HepG2 (cell line): ENCODE measurements around the gene LRRC15. TPM values are rescaled to one million over a fixed set of nuclear protein-coding genes. Genes with fewer than 3 reads are reported as not detected.

Experiments
- CEBPB ChIP-seq: IDR thresholded peaks from 2 replicates; pipeline ENCODE4 v1.6.1; 2011; ENCODE audit warnings: low read depth, low read length, improper control_type of control experiment, borderline replicate concordance
- CENPT ChIP-seq: sonication (generic); formaldehyde crosslinking; IDR thresholded peaks from 2 replicates; pipeline ENCODE4 v1.8.0; 2022; ENCODE audit warnings: low read depth, mild to moderate bottlenecking, moderate library complexity, missing genetic modification reagents
- CHD4 ChIP-seq: fragments of 200-600 bp; sonication (generic); IDR thresholded peaks from 2 replicates; pipeline ENCODE4 v1.7.0; 2017; ENCODE audit warnings: mild to moderate bottlenecking, low read length, borderline replicate concordance
- GATAD2A ChIP-seq: IDR thresholded peaks from 2 replicates; pipeline ENCODE4 v1.6.1; 2016
- MYC ChIP-seq: sonication (generic); formaldehyde crosslinking; IDR thresholded peaks from 2 replicates; pipeline ENCODE4 v1.9.0; 2021; ENCODE audit warnings: missing genetic modification reagents, borderline replicate concordance
- NRL ChIP-seq: sonication (generic); formaldehyde crosslinking; IDR thresholded peaks from 2 replicates; pipeline ENCODE4 v1.5.0; 2020; ENCODE audit warnings: missing genetic modification reagents, mild to moderate bottlenecking, moderate library complexity, borderline replicate concordance
- SMAD3 ChIP-seq: sonication (generic); formaldehyde crosslinking; IDR thresholded peaks from 2 replicates; pipeline ENCODE4 v1.4.0; 2020; ENCODE audit warnings: missing genetic modification reagents
- WIZ ChIP-seq: sonication (generic); formaldehyde crosslinking; IDR thresholded peaks from 2 replicates; pipeline ENCODE4 v1.5.1; 2020; ENCODE audit warnings: mild to moderate bottlenecking, missing genetic modification reagents
- XRCC5 ChIP-seq: fragments of 200-400 bp; formaldehyde crosslinking; optimal IDR thresholded peaks from 2 replicates; pipeline ENCODE3; 2017; ENCODE audit warnings: mild to moderate bottlenecking, low read length
- YY1 ChIP-seq: IDR thresholded peaks from 2 replicates; pipeline ENCODE4 v1.6.1; 2011; ENCODE audit warnings: low read length, low read depth, moderate library complexity, mild to moderate bottlenecking; ENCODE audit not compliant: insufficient read depth, insufficient replicate concordance
- ZMYM2 ChIP-seq: sonication (generic); formaldehyde crosslinking; IDR thresholded peaks from 2 replicates; pipeline ENCODE4 v1.8.0; 2022; ENCODE audit warnings: mild to moderate bottlenecking, missing genetic modification reagents
- ZMYM4 ChIP-seq: sonication (generic); formaldehyde crosslinking; IDR thresholded peaks from 2 replicates; pipeline ENCODE4 v1.8.1; 2023; ENCODE audit warnings: mild to moderate bottlenecking, missing genetic modification reagents
- ZNF160 ChIP-seq: sonication (generic); formaldehyde crosslinking; IDR thresholded peaks from 2 replicates; pipeline ENCODE4 v1.8.0; 2022; ENCODE audit warnings: mild to moderate bottlenecking, inconsistent platforms, missing genetic modification reagents
- ZNF30 ChIP-seq: sonication (generic); formaldehyde crosslinking; IDR thresholded peaks from 2 replicates; pipeline ENCODE4 v1.5.0; 2020; ENCODE audit warnings: mild to moderate bottlenecking, missing genetic modification reagents
- ZNF792 ChIP-seq: IDR thresholded peaks from 2 replicates; pipeline ENCODE4 v1.6.1; 2016
- ZNF883 ChIP-seq: sonication (generic); formaldehyde crosslinking; IDR thresholded peaks from 2 replicates; pipeline ENCODE4 v1.5.1; 2020; ENCODE audit warnings: mild to moderate bottlenecking, missing genetic modification reagents; ENCODE audit errors: not compliant biosample characterization
- polyA plus RNA-seq, 8 experiments: library from polyadenylated mRNA; depleted of rRNA in 3 of 8; stranded (reverse) in 7 of 8; unstranded in 1 of 8; fragments of >200 nt; fragmentation: Illumina TruSeq in 4 of 8; extraction: Trizol in 4 of 8; gene quantifications; 2 replicates each; pipeline versions ENCODE4 v1.2.1 to v1.2.3, GENCODE V29; 2011 to 2016; ENCODE audit warnings: low read depth in 4 of 8, missing spikeins in 1 of 8, mixed read lengths in 1 of 8; ENCODE audit not compliant: insufficient read depth in 1 of 8
- total RNA-seq, 5 experiments: library from RNA; depleted of rRNA; stranded (reverse); fragments of >200 nt; fragmentation: Illumina TruSeq; extraction: Trizol; gene quantifications; 2 replicates each; pipeline ENCODE4 v1.2.3, GENCODE V29; 2016; ENCODE audit warnings: low read depth in 1 of 5
- TF ChIP-seq, protein P1 (sequence below): sonication (generic); formaldehyde crosslinking; IDR thresholded peaks from 2 replicates; pipeline ENCODE4 v1.8.1; 2023; ENCODE audit warnings: mild to moderate bottlenecking, missing genetic modification reagents, borderline replicate concordance
- TF ChIP-seq, protein P2 (sequence below): sonication (generic); formaldehyde crosslinking; IDR thresholded peaks from 2 replicates; pipeline ENCODE4 v1.5.0; 2020; ENCODE audit warnings: mild to moderate bottlenecking, missing genetic modification reagents
- TF ChIP-seq, protein P3 (sequence below): IDR thresholded peaks from 2 replicates; pipeline ENCODE4 v1.6.1; 2016; ENCODE audit warnings: mild to moderate bottlenecking
- TF ChIP-seq, protein P4 (sequence below): sonication (generic); formaldehyde crosslinking; IDR thresholded peaks from 2 replicates; pipeline ENCODE4 v1.9.0; 2022; ENCODE audit warnings: low read depth, missing genetic modification reagents
- TF ChIP-seq, protein P5 (sequence below): sonication (generic); formaldehyde crosslinking; IDR thresholded peaks from 2 replicates; pipeline ENCODE4 v1.4.0; 2020; ENCODE audit warnings: missing genetic modification reagents, borderline replicate concordance

LRRC15 gene
- total and polyA plus RNA-seq, 2 of the 13 experiments (the other 11 are each of a cell fraction or from before 2014, with no cell fraction given): not detected

DNA sequence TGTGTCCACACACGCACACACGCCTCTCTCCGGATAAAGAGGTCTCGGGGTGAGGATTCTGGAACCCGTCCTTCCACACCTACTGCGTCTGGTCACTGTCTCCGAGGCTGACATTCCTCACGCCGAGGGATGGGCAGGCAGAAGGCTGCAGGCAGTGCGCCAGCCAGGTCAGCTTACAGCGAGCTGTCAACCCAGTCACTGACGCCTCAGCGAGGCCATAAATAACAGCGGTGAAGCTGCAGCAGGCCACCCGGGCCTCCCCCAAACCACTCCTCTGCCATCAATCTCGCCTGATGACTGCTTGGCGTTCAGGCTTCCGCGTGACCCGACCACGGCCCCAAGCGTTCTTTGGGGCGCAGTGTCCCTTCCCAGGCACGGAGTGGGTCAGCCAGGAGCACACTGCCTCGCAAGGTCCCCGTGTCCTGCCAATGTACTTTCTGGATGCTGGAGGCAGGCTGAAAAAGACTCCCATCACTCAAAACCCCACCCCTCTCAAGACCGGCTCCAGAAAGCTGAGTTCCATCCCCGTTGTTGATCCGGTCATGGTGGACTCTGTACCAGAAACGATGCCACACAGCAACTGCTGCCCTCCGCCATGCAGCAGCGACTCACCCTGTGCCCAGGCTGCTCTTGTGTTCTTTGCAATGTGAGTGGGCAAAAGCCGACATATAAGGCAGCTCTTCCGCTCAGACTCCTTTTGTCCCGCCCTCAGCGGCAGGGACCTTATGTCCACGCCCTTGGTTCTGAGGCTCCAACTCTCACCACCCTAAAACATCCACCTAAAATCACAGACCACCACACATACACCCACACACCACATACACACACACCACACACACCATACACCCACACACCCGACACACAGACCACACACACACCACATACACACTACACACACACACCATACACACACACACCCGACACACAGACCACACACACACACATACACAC, 45.5 kb downstream of the LRRC15 start (continued):
- TF ChIP-seq ZNF883 (CRISPR knock-in tag): peak; percentile 28
- TF ChIP-seq, protein P1, sequence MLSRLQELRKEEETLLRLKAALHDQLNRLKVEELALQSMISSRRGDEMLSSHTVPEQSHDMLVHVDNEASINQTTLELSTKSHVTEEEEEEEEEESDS (CRISPR knock-in tag): no peak
- TF ChIP-seq CENPT (CRISPR knock-in tag): no peak
- TF ChIP-seq ZMYM2 (CRISPR knock-in tag): 0 out of 2 replicates have a peak, but pooled peaks have one; percentile 18
- no peak for TF ChIP-seq ZNF160 (CRISPR knock-in tag)
- TF ChIP-seq CEBPB: no peak
- TF ChIP-seq YY1: peak; percentile 13
- TF ChIP-seq ZMYM4 (CRISPR knock-in tag): peak; percentile 35; the same call in 1 of the 2 replicates
- TF ChIP-seq, protein P2, sequence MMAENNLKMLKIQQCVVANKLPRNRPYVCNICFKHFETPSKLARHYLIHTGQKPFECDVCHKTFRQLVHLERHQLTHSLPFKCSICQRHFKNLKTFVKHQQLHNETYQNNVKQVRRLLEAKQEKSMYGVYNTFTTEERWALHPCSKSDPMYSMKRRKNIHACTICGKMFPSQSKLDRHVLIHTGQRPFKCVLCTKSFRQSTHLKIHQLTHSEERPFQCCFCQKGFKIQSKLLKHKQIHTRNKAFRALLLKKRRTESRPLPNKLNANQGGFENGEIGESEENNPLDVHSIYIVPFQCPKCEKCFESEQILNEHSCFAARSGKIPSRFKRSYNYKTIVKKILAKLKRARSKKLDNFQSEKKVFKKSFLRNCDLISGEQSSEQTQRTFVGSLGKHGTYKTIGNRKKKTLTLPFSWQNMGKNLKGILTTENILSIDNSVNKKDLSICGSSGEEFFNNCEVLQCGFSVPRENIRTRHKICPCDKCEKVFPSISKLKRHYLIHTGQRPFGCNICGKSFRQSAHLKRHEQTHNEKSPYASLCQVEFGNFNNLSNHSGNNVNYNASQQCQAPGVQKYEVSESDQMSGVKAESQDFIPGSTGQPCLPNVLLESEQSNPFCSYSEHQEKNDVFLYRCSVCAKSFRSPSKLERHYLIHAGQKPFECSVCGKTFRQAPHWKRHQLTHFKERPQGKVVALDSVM (CRISPR knock-in tag): no peak
- TF ChIP-seq, protein P3, sequence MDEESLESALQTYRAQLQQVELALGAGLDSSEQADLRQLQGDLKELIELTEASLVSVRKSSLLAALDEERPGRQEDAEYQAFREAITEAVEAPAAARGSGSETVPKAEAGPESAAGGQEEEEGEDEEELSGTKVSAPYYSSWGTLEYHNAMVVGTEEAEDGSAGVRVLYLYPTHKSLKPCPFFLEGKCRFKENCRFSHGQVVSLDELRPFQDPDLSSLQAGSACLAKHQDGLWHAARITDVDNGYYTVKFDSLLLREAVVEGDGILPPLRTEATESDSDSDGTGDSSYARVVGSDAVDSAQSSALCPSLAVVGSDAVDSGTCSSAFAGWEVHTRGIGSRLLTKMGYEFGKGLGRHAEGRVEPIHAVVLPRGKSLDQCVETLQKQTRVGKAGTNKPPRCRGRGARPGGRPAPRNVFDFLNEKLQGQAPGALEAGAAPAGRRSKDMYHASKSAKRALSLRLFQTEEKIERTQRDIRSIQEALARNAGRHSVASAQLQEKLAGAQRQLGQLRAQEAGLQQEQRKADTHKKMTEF (CRISPR knock-in tag): 0 out of 2 replicates have a peak, but pooled peaks have one; percentile 31
- TF ChIP-seq ZNF792 (CRISPR knock-in tag): 0 out of 2 replicates have a peak, but pooled peaks have one; percentile 17
- TF ChIP-seq XRCC5: peak; percentile 23
- TF ChIP-seq, protein P4, sequence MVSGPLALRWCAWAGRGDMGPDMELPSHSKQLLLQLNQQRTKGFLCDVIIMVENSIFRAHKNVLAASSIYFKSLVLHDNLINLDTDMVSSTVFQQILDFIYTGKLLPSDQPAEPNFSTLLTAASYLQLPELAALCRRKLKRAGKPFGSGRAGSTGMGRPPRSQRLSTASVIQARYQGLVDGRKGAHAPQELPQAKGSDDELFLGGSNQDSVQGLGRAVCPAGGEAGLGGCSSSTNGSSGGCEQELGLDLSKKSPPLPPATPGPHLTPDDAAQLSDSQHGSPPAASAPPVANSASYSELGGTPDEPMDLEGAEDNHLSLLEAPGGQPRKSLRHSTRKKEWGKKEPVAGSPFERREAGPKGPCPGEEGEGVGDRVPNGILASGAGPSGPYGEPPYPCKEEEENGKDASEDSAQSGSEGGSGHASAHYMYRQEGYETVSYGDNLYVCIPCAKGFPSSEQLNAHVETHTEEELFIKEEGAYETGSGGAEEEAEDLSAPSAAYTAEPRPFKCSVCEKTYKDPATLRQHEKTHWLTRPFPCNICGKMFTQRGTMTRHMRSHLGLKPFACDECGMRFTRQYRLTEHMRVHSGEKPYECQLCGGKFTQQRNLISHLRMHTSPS (CRISPR knock-in tag): peak; percentile 93
- no peak for TF ChIP-seq CHD4
- TF ChIP-seq SMAD3: no peak
- peak; percentile 32; the same call in 1 of the 2 replicates for TF ChIP-seq GATAD2A (CRISPR knock-in tag)
- 0 out of 2 replicates have a peak, but pooled peaks have one; percentile 22 for TF ChIP-seq ZNF30
- TF ChIP-seq, protein P5, sequence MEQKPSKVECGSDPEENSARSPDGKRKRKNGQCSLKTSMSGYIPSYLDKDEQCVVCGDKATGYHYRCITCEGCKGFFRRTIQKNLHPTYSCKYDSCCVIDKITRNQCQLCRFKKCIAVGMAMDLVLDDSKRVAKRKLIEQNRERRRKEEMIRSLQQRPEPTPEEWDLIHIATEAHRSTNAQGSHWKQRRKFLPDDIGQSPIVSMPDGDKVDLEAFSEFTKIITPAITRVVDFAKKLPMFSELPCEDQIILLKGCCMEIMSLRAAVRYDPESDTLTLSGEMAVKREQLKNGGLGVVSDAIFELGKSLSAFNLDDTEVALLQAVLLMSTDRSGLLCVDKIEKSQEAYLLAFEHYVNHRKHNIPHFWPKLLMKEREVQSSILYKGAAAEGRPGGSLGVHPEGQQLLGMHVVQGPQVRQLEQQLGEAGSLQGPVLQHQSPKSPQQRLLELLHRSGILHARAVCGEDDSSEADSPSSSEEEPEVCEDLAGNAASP: peak; percentile 48; the same call in 1 of the 2 replicates
- TF ChIP-seq MYC (CRISPR knock-in tag): no peak
- TF ChIP-seq WIZ (CRISPR knock-in tag): no peak
- peak; percentile 39; the same call in 1 of the 2 replicates for TF ChIP-seq NRL (CRISPR knock-in tag)
